Neutrophil (primary cell): ENCODE measurements around the gene UXS1.

ENCODE experiments used
- H3K27ac ChIP-seq: fragments of 200-600 bp; sonication (generic); 2 replicates; pipeline ENCODE4 v1.5.1; 2016; ENCODE audit warnings: mild to moderate bottlenecking, moderate library complexity
- H3K27me3 ChIP-seq: fragments of 200-600 bp; sonication (generic); 2 replicates; pipeline ENCODE4 v1.6.0; 2016; ENCODE audit warnings: mild to moderate bottlenecking
- H3K36me3 ChIP-seq: fragments of 200-600 bp; sonication (generic); 2 replicates; pipeline ENCODE4 v1.5.1; 2017
- H3K4me1 ChIP-seq, 2 experiments: fragments of 200-600 bp in 1 of 2; sonication (generic) in 1 of 2; 1 replicate in 1 of 2; 2 replicates in 1 of 2; pipeline versions ENCODE4 v1.5.1 to v1.6.1; 2013 to 2016; ENCODE audit warnings: low read depth in 1 of 2, low read length in 1 of 2, mild to moderate bottlenecking in 1 of 2, moderate library complexity in 1 of 2; ENCODE audit not compliant: control insufficient read depth in 1 of 2, insufficient read depth in 1 of 2
- H3K4me3 ChIP-seq, 2 experiments: fragments of 200-600 bp in 1 of 2; sonication (generic) in 1 of 2; 1 replicate in 1 of 2; 2 replicates in 1 of 2; pipeline ENCODE4 v1.5.1; 2013 to 2016; ENCODE audit warnings: low read depth in 1 of 2, low read length in 1 of 2, mild to moderate bottlenecking in 1 of 2, moderate library complexity in 1 of 2
- H3K9me3 ChIP-seq: fragments of 200-600 bp; sonication (generic); 2 replicates; pipeline ENCODE4 v1.5.1; 2016
- CTCF ChIP-seq: fragments of 200-600 bp; sonication (generic); IDR thresholded peaks from 2 replicates; pipeline ENCODE4 v1.5.1; 2016; ENCODE audit warnings: antibody characterized with exemption

UXS1 gene

GRCh38 chr2:106059416-106060065 lies 134.6 kb downstream of the UXS1 start:
- Histone ChIP-seq H3K9me3 (no peaks in the 10 kb centered on the region), H3K4me3 (no peak overlapping the region), H3K27ac (no peak overlapping the region), H3K4me1 (no peaks in the 10 kb centered on the region), H3K27me3 (peaks cover 17% of the 10 kb centered on the region), H3K36me3 (no peaks in the 10 kb centered on the region)
- TF ChIP-seq CTCF = no peak

GRCh38 chr2:106058469-106059137 lies 135.5 kb downstream of the UXS1 start:
- H3K4me3 ChIP-seq = no peak overlapping the region
- no peaks in the 10 kb centered on the region for H3K36me3 ChIP-seq
- TF ChIP-seq CTCF = no peak
- peaks cover 7% of the 10 kb centered on the region for H3K27me3 ChIP-seq
- H3K4me1 ChIP-seq = no peaks in the 10 kb centered on the region
- H3K9me3 ChIP-seq = no peaks in the 10 kb centered on the region
- no peak overlapping the region for H3K27ac ChIP-seq

- no peak for TF ChIP-seq CTCF
- Histone ChIP-seq H3K27ac (no peak overlapping the region), H3K27me3 (no peaks in the 10 kb centered on the region), H3K4me1 (no peaks in the 10 kb centered on the region), H3K36me3 (no peaks in the 10 kb centered on the region), H3K4me3 (no peak overlapping the region), H3K9me3 (no peaks in the 10 kb centered on the region)
Measured at GRCh38 chr2:106057206-106057605, 136.9 kb downstream of the UXS1 start.

- no peaks in the 10 kb centered on the region for H3K36me3 ChIP-seq
- H3K4me1 ChIP-seq = no peaks in the 10 kb centered on the region
- no peak for TF ChIP-seq CTCF
Measured at GRCh38 chr2:106054880-106055655, 139.0 kb downstream of the UXS1 start.

DNA sequence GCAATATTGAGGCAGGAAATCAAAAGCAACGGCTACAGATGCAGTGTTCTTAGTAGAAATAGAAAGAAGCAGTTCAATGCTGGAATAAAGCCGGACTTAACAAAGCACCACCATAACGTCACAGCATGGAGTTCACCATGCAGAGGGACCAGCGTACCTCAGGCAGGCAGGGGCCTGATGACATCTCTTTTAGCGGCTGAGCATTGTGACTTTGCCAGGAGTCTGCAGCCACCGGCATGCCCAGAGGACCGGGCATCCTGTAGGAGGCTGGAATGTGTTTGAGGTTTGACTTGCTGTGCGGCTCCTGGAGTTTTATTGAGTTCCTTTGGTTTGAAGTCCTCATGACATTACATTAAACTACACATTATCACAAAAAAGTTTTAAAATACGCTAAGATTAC lies 139.8 kb downstream of the UXS1 start:
- H3K27ac ChIP-seq = no peak overlapping the region

More at GRCh38 chr2:106054880-106055655, 139.0 kb downstream of the UXS1 start:
- H3K4me3 ChIP-seq = no peak overlapping the region
- H3K27me3 ChIP-seq = no peaks in the 10 kb centered on the region
- no peak overlapping the region for H3K27ac ChIP-seq
- H3K9me3 ChIP-seq = no peaks in the 10 kb centered on the region

More for the DNA sequence above, 139.8 kb downstream of the UXS1 start:
- Histone ChIP-seq H3K9me3 (no peaks in the 10 kb centered on the region), H3K27me3 (no peaks in the 10 kb centered on the region), H3K36me3 (no peaks in the 10 kb centered on the region), H3K4me3 (no peak overlapping the region), H3K4me1 (no peaks in the 10 kb centered on the region)
- TF ChIP-seq CTCF = no peak
